Measurements from ENCODE around the gene TMEM178A. TPM values are rescaled to one million over a fixed set of nuclear protein-coding genes. Genes with fewer than 3 reads are reported as not detected.

Gene TMEM178A
- total and polyA plus RNA-seq, 2 of the 4 experiments (the other 2 are of a cell fraction): 0.18 to 1.8 TPM

GRCh38 chr2:39668576-39669080 lies 2.9 kb downstream of the TMEM178A start:
- BruUV-seq (replicated peaks): no TSS peak

More at GRCh38 chr2:39668576-39669080, 2.9 kb downstream of the TMEM178A start:
- Histone ChIP-seq H4K5ac (ENCODE audit: low read depth, low read length) (no peak overlapping the region), H3K23ac (ENCODE audit: low read depth, low read length) (no peak overlapping the region), H3K9me3 (ENCODE audit: control insufficient read depth, insufficient read depth, low read length) (peaks cover 2% of the 10 kb centered on the region; the same call in 1 of the 2 replicates), H2BK5ac (ENCODE audit: low read depth, low read length, poor library complexity, severe bottlenecking) (no peak overlapping the region), H3K4me2 (ENCODE audit: low read depth, low read length) (no peak overlapping the region), H3K4me3 (ENCODE audit: insufficient read depth, low read depth, low read length) (no peak overlapping the region), H2AK5ac (ENCODE audit: low read depth, low read length) (no peak overlapping the region), H2AK9ac (replicated peaks; ENCODE audit: low read depth, low read length, poor library complexity) (no peak overlapping the region), H3K56ac (ENCODE audit: extremely low read depth, insufficient read depth, low read length) (no peak overlapping the region), H4K91ac (ENCODE audit: insufficient read depth, low read depth, low read length) (no peak overlapping the region), H3K36me3 (ENCODE audit: control insufficient read depth, insufficient read depth, low read length) (no peaks in the 10 kb centered on the region), H3K9me1 (ENCODE audit: insufficient read depth, low read length) (no peaks in the 10 kb centered on the region), H3K27me3 (ENCODE audit: control insufficient read depth, insufficient read depth, low read length) (peaks cover 71% of the 10 kb centered on the region), H2BK15ac (ENCODE audit: low read depth, low read length) (no peak overlapping the region), H3K4me1 (ENCODE audit: control insufficient read depth, insufficient read depth, low read length) (peaks cover 4% of the 10 kb centered on the region; the same call in 1 of the 2 replicates), H2AFZ (replicated peaks; ENCODE audit: low read length, poor library complexity) (no peak overlapping the region), H3K4ac (ENCODE audit: low read depth, low read length) (no peak overlapping the region), H2BK120ac (ENCODE audit: low read depth, low read length) (no peak overlapping the region), H4K20me1 (ENCODE audit: insufficient read depth, low read length) (no peaks in the 10 kb centered on the region), H3K9ac (ENCODE audit: low read depth, low read length) (no peak overlapping the region), H3K79me1 (ENCODE audit: low read depth in 1 of 2, low read length in 2 of 2) (no peaks in the 10 kb centered on the region), H2BK20ac (ENCODE audit: low read depth, low read length) (no peak overlapping the region), H3K27ac (ENCODE audit: insufficient read depth, low read length) (no peak overlapping the region), H3K18ac (ENCODE audit: low read depth, low read length) (no peak overlapping the region), H3K14ac (replicated peaks; ENCODE audit: low read depth, low read length) (no peak overlapping the region), H4K8ac (ENCODE audit: low read depth in 2 of 2, low read length in 2 of 2) (no peak overlapping the region)
- intact Hi-C loops (cut with micrococcal nuclease): no loop called here
- no CpG with 5 or more reads among the region's 1 CpG for WGBS, 2 experiments (ENCODE audit: extremely low coverage in 2 of 2, insufficient read length in 1 of 2)
- no peak for ATAC-seq (ENCODE audit: low read depth)
- ChIA-PET CTCF (no interaction called here), POLR2A (ENCODE audit: unreplicated experiment) (no interaction called here)
- dilution Hi-C loops (cut with HindIII; ENCODE audit: low sequenced_read_pairs, unreplicated experiment): no loop called here
- DNase-seq: no peak
- TF ChIP-seq, protein P1, sequence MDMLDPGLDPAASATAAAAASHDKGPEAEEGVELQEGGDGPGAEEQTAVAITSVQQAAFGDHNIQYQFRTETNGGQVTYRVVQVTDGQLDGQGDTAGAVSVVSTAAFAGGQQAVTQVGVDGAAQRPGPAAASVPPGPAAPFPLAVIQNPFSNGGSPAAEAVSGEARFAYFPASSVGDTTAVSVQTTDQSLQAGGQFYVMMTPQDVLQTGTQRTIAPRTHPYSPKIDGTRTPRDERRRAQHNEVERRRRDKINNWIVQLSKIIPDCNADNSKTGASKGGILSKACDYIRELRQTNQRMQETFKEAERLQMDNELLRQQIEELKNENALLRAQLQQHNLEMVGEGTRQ (IDR thresholded peaks at IDR 0.05; ENCODE audit: low read depth, low read length): no peak
- TF ChIP-seq ELK1 (IDR thresholded peaks at IDR 0.05; ENCODE audit: borderline replicate concordance, low read depth, low read length) (no peak), MAFK (IDR thresholded peaks at IDR 0.05; ENCODE audit: low read depth, low read length) (no peak), BHLHE40 (IDR thresholded peaks at IDR 0.05; ENCODE audit: low read depth, low read length) (no peak), CEBPB (IDR thresholded peaks at IDR 0.05; ENCODE audit: low read depth, low read length) (no peak), CHD1 (IDR thresholded peaks at IDR 0.05; ENCODE audit: low read depth, low read length) (no peak), POLR2A (IDR thresholded peaks at IDR 0.05; ENCODE audit: low read depth, low read length) (no peak), MAZ (IDR thresholded peaks at IDR 0.05; ENCODE audit: borderline replicate concordance, low read depth, low read length) (no peak), MXI1 (IDR thresholded peaks at IDR 0.05; ENCODE audit: borderline replicate concordance, low read depth, low read length) (no peak), SMC3 (IDR thresholded peaks at IDR 0.05; ENCODE audit: low read depth, low read length) (no peak), RAD21 (IDR thresholded peaks at IDR 0.05; ENCODE audit: low read length) (no peak), FOS (IDR thresholded peaks at IDR 0.05; ENCODE audit: low read depth, low read length) (no peak), RCOR1 (IDR thresholded peaks at IDR 0.05; ENCODE audit: insufficient replicate concordance, low read length) (no peak), NFE2L2 (IDR thresholded peaks at IDR 0.05; ENCODE audit: low read depth, low read length) (no peak), RFX5 (IDR thresholded peaks at IDR 0.05; ENCODE audit: low read depth, low read length) (no peak)
- TF ChIP-seq, protein P2, sequence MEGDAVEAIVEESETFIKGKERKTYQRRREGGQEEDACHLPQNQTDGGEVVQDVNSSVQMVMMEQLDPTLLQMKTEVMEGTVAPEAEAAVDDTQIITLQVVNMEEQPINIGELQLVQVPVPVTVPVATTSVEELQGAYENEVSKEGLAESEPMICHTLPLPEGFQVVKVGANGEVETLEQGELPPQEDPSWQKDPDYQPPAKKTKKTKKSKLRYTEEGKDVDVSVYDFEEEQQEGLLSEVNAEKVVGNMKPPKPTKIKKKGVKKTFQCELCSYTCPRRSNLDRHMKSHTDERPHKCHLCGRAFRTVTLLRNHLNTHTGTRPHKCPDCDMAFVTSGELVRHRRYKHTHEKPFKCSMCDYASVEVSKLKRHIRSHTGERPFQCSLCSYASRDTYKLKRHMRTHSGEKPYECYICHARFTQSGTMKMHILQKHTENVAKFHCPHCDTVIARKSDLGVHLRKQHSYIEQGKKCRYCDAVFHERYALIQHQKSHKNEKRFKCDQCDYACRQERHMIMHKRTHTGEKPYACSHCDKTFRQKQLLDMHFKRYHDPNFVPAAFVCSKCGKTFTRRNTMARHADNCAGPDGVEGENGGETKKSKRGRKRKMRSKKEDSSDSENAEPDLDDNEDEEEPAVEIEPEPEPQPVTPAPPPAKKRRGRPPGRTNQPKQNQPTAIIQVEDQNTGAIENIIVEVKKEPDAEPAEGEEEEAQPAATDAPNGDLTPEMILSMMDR (conservative IDR thresholded peaks at IDR 0.05; ENCODE audit: low read depth, low read length): no peak
- in situ Hi-C loops (cut with MboI; ENCODE audit: low sequenced_read_pairs): no loop called here

Measured in IMR-90 (cell line).